IMR-90 (cell line): ENCODE data around the gene CKAP5. TPM values are rescaled to one million over a fixed set of nuclear protein-coding genes. Genes with fewer than 3 reads are reported as not detected.

Experiments used
- ATAC-seq: fragments of 200-7000 bp; cut with Tn5 transposase; 2 replicates; pipeline ENCODE4 v1.9.1; 2020; ENCODE audit warnings: low read depth, mild to moderate bottlenecking, moderate library complexity
- BruUV-seq: library from RNA; stranded (reverse); fragments of 400-500 nt; replicated peaks from 2 replicates; lab custom pipeline; 2021; lab: Mats Ljungman, UMichigan
- CTCF ChIA-PET: fragments of 300-600 bp; formaldehyde crosslinking; extraction: SDS; loops from one replicate; lab custom pipeline; 2021; ENCODE audit warnings: antibody characterized with exemption; lab: Yijun Ruan, JAX
- POLR2A ChIA-PET: fragments of 300-600 bp; sonication (Branson Sonifier 250); formaldehyde crosslinking; loops from one replicate; lab custom pipeline; 2022; ENCODE audit warnings: antibody characterized with exemption; ENCODE audit not compliant: unreplicated experiment; lab: Charles Lee
- DNase-seq: peaks from one replicate; pipeline ENCODE4 v3.0.0; 2013
- H2AFZ ChIP-seq: replicated peaks from 2 replicates; pipeline ENCODE3; 2013; ENCODE audit warnings: low read length, mild to moderate bottlenecking; ENCODE audit not compliant: poor library complexity
- H2AK5ac ChIP-seq: 2 replicates; pipeline ENCODE4 v1.6.1; 2013; ENCODE audit warnings: low read depth, low read length, inconsistent platforms
- H2AK9ac ChIP-seq: replicated peaks from 2 replicates; pipeline ENCODE3; 2013; ENCODE audit warnings: mild to moderate bottlenecking, low read depth, low read length, moderate library complexity; ENCODE audit not compliant: poor library complexity
- H2BK120ac ChIP-seq: 2 replicates; pipeline ENCODE4 v1.6.1; 2013; ENCODE audit warnings: low read depth, low read length, inconsistent platforms
- H2BK15ac ChIP-seq: 3 replicates; pipeline ENCODE4 v1.6.1; 2013; ENCODE audit warnings: low read depth, low read length, inconsistent platforms
- H2BK20ac ChIP-seq: 2 replicates; pipeline ENCODE4 v1.6.1; 2013; ENCODE audit warnings: low read depth, mild to moderate bottlenecking, inconsistent platforms, low read length, moderate library complexity
- H2BK5ac ChIP-seq: 2 replicates; pipeline ENCODE4 v1.6.1; 2013; ENCODE audit warnings: mild to moderate bottlenecking, low read depth, low read length, inconsistent platforms; ENCODE audit not compliant: poor library complexity, severe bottlenecking
- H3K14ac ChIP-seq: replicated peaks from 2 replicates; pipeline ENCODE4 v1.6.1; 2013; ENCODE audit warnings: low read depth, low read length, inconsistent platforms
- H3K18ac ChIP-seq: 2 replicates; pipeline ENCODE4 v1.6.1; 2013; ENCODE audit warnings: low read depth, low read length, control low read depth
- H3K23ac ChIP-seq: 2 replicates; pipeline ENCODE4 v1.6.1; 2013; ENCODE audit warnings: low read depth, low read length, inconsistent platforms
- H3K27ac ChIP-seq: 2 replicates; pipeline ENCODE4 v1.5.1; 2013; ENCODE audit warnings: mild to moderate bottlenecking, control low read depth, low read length; ENCODE audit not compliant: insufficient read depth
- H3K27me3 ChIP-seq: 2 replicates; pipeline ENCODE4 v1.6.1; 2013; ENCODE audit warnings: low read length; ENCODE audit not compliant: control insufficient read depth, insufficient read depth
- H3K36me3 ChIP-seq: 2 replicates; pipeline ENCODE4 v1.6.1; 2013; ENCODE audit warnings: low read length, mixed read lengths; ENCODE audit not compliant: control insufficient read depth, insufficient read depth
- H3K4ac ChIP-seq: 2 replicates; pipeline ENCODE4 v1.6.1; 2013; ENCODE audit warnings: low read depth, low read length, inconsistent platforms
- H3K4me1 ChIP-seq: 2 replicates; pipeline ENCODE4 v1.6.1; 2013; ENCODE audit warnings: low read length, mixed read lengths; ENCODE audit not compliant: control insufficient read depth, insufficient read depth
- H3K4me2 ChIP-seq: 2 replicates; pipeline ENCODE4 v1.6.1; 2013; ENCODE audit warnings: low read depth, mild to moderate bottlenecking, control low read depth, low read length, moderate library complexity
- H3K4me3 ChIP-seq: 2 replicates; pipeline ENCODE4 v1.5.1; 2013; ENCODE audit warnings: low read depth, mild to moderate bottlenecking, control low read depth, low read length, moderate library complexity; ENCODE audit not compliant: insufficient read depth
- H3K56ac ChIP-seq: 2 replicates; pipeline ENCODE4 v1.6.1; 2013; ENCODE audit warnings: low read length, inconsistent platforms; ENCODE audit not compliant: insufficient read depth; ENCODE audit errors: extremely low read depth
- H3K79me1 ChIP-seq, 2 experiments: 2 replicates each; pipeline ENCODE4 v1.6.1; 2013; ENCODE audit warnings: low read length in 2 of 2, inconsistent platforms in 1 of 2, low read depth in 1 of 2
- H3K9ac ChIP-seq: 2 replicates; pipeline ENCODE4 v1.6.1; 2013; ENCODE audit warnings: low read depth, low read length, control low read depth
- H3K9me1 ChIP-seq: 2 replicates; pipeline ENCODE4 v1.6.1; 2013; ENCODE audit warnings: low read length, inconsistent platforms; ENCODE audit not compliant: insufficient read depth
- H3K9me3 ChIP-seq: 2 replicates; pipeline ENCODE4 v1.6.1; 2013; ENCODE audit warnings: low read length; ENCODE audit not compliant: control insufficient read depth, insufficient read depth
- H4K20me1 ChIP-seq: 2 replicates; pipeline ENCODE4 v1.6.1; 2013; ENCODE audit warnings: low read length, inconsistent platforms; ENCODE audit not compliant: insufficient read depth
- H4K5ac ChIP-seq: 2 replicates; pipeline ENCODE4 v1.6.1; 2013; ENCODE audit warnings: mild to moderate bottlenecking, low read depth, low read length, control low read depth
- H4K8ac ChIP-seq, 2 experiments: 2 replicates each; pipeline ENCODE4 v1.6.1; 2013; ENCODE audit warnings: low read depth in 2 of 2, low read length in 2 of 2, control low read depth in 1 of 2, inconsistent platforms in 1 of 2
- H4K91ac ChIP-seq: 2 replicates; pipeline ENCODE4 v1.6.1; 2013; ENCODE audit warnings: low read depth, low read length, inconsistent platforms; ENCODE audit not compliant: insufficient read depth
- BHLHE40 ChIP-seq: fragments of 150-350 bp; IDR thresholded peaks from 2 replicates; pipeline ENCODE4 v1.6.1; 2016; ENCODE audit warnings: mild to moderate bottlenecking, low read depth, low read length
- CEBPB ChIP-seq: IDR thresholded peaks from 2 replicates; pipeline ENCODE4 v1.6.1; 2012; ENCODE audit warnings: low read depth, low read length, improper control_type of control experiment
- CHD1 ChIP-seq: IDR thresholded peaks from 2 replicates; pipeline ENCODE4 v1.6.1; 2012; ENCODE audit warnings: low read depth, low read length, improper control_type of control experiment
- FOS ChIP-seq: fragments of 150-350 bp; IDR thresholded peaks from 2 replicates; pipeline ENCODE4 v1.6.1; 2016; ENCODE audit warnings: low read depth, low read length
- MAFK ChIP-seq: IDR thresholded peaks from 2 replicates; pipeline ENCODE4 v1.6.1; 2012; ENCODE audit warnings: low read depth, low read length, improper control_type of control experiment
- MAZ ChIP-seq: IDR thresholded peaks from 2 replicates; pipeline ENCODE4 v1.6.1; 2012; ENCODE audit warnings: low read depth, mild to moderate bottlenecking, low read length, improper control_type of control experiment, moderate library complexity, borderline replicate concordance
- MXI1 ChIP-seq: IDR thresholded peaks from 2 replicates; pipeline ENCODE4 v1.6.1; 2012; ENCODE audit warnings: low read depth, mild to moderate bottlenecking, low read length, moderate library complexity, borderline replicate concordance
- NFE2L2 ChIP-seq: fragments of 150-350 bp; IDR thresholded peaks from 2 replicates; pipeline ENCODE4 v1.6.1; 2016; ENCODE audit warnings: low read depth, mild to moderate bottlenecking, low read length
- POLR2A ChIP-seq: IDR thresholded peaks from 2 replicates; pipeline ENCODE4 v1.6.1; 2012; ENCODE audit warnings: mild to moderate bottlenecking, low read depth, low read length
- RAD21 ChIP-seq: IDR thresholded peaks from 2 replicates; pipeline ENCODE4 v1.6.1; 2012; ENCODE audit warnings: low read length, improper control_type of control experiment
- RCOR1 ChIP-seq: IDR thresholded peaks from 2 replicates; pipeline ENCODE4 v1.6.1; 2012; ENCODE audit warnings: mild to moderate bottlenecking, low read length, improper control_type of control experiment; ENCODE audit not compliant: insufficient replicate concordance
- RFX5 ChIP-seq: IDR thresholded peaks from 2 replicates; pipeline ENCODE4 v1.8.0; 2012; ENCODE audit warnings: low read depth, mild to moderate bottlenecking, low read length, moderate library complexity
- SMC3 ChIP-seq: fragments of 150-350 bp; IDR thresholded peaks from 2 replicates; pipeline ENCODE4 v1.6.1; 2016; ENCODE audit warnings: low read depth, mild to moderate bottlenecking, antibody characterized with exemption, low read length, moderate library complexity
- dilution Hi-C: fragments of 300-500 bp; cut with HindIII; formaldehyde crosslinking; loops from one replicate; pipeline ENCODE4 v1.14.3; 2018; ENCODE audit warnings: low sequenced_read_pairs; ENCODE audit not compliant: unreplicated experiment
- in situ Hi-C: fragments of 300-500 bp; cut with MboI; formaldehyde crosslinking; loops from 3 replicates; pipeline ENCODE4 v1.14.3; 2019; ENCODE audit warnings: low sequenced_read_pairs, inconsistent platforms, mixed read lengths
- intact Hi-C: fragments of 100-400 bp; cut with micrococcal nuclease; formaldehyde crosslinking; loops from 2 replicates; pipeline ENCODE4 v1.10.0; 2022
- polyA plus RNA-seq, 3 experiments: library from polyadenylated mRNA; depleted of rRNA; stranded (reverse); fragments of >200 nt; gene quantifications; 2 replicates each; pipeline ENCODE4 v1.2.3, GENCODE V29; 2012; ENCODE audit warnings: low replicate concordance in 1 of 3
- total RNA-seq: library from RNA; depleted of rRNA; stranded (reverse); fragments of >200 nt; gene quantifications from 2 replicates; pipeline ENCODE4 v1.2.3, GENCODE V29; 2012
- TF ChIP-seq, protein P1 (sequence below): fragments of 150-350 bp; IDR thresholded peaks from 2 replicates; pipeline ENCODE4 v1.6.1; 2017; ENCODE audit warnings: mild to moderate bottlenecking, antibody characterized with exemption, low read length, low read depth
- TF ChIP-seq, protein P2 (sequence below): fragments of 150-350 bp; IDR thresholded peaks from 2 replicates; pipeline ENCODE4 v1.6.1; 2016; ENCODE audit warnings: low read depth, mild to moderate bottlenecking, low read length, moderate library complexity, borderline replicate concordance
- TF ChIP-seq, protein P3 (sequence below): conservative IDR thresholded peaks from 2 replicates; pipeline ENCODE4 v1.5.1; 2012; ENCODE audit warnings: mild to moderate bottlenecking, low read depth, low read length, improper control_type of control experiment

Gene CKAP5
- total and polyA plus RNA-seq, 2 of the 4 experiments (the other 2 are of a cell fraction) = 59.5 to 79.2 TPM

DNA sequence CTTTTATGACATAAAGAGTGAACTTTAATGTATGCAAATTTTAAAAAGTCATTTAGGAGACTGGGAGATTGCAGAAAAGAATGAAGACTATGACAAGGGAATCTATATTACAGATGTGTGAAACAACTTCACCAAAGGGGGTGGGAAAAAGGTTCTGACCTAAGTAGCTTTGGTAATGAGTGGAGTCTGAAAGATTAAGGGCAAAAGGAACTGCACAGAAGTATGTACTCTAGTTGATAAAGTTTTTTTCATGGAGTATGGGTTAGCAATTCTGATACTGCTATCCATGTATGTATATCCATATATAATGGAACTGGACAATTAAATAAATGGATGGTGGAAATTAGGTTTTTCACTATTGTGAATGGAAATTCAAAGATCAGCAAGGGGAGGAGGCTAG lies 9.2 kb downstream of the CKAP5 start:
- dilution Hi-C loops = no loop called here

More for the DNA sequence above, 9.2 kb downstream of the CKAP5 start:
- Histone ChIP-seq H4K8ac (no peak overlapping the region), H3K27ac (no peak overlapping the region), H3K79me1 (peaks cover 0 to 63% of the 10 kb centered on the region in 2 experiments; a peak in 2 of 4 replicates), H2BK120ac (no peak overlapping the region), H3K9ac (no peak overlapping the region), H2BK15ac (no peak overlapping the region), H3K27me3 (no peaks in the 10 kb centered on the region), H2AK9ac (no peak overlapping the region), H3K4me2 (no peak overlapping the region), H2AFZ (no peak overlapping the region), H3K4ac (no peak overlapping the region), H4K5ac (no peak overlapping the region), H3K9me1 (peaks cover 3% of the 10 kb centered on the region; the same call in 1 of the 2 replicates), H3K36me3 (no peaks in the 10 kb centered on the region), H4K20me1 (peaks cover 31% of the 10 kb centered on the region), H3K4me1 (peaks cover 2% of the 10 kb centered on the region; the same call in 1 of the 2 replicates), H3K4me3 (no peak overlapping the region), H2AK5ac (no peak overlapping the region), H2BK20ac (no peak overlapping the region), H3K9me3 (no peaks in the 10 kb centered on the region), H3K14ac (no peak overlapping the region), H3K18ac (no peak overlapping the region), H2BK5ac (no peak overlapping the region), H3K23ac (no peak overlapping the region), H4K91ac (no peak overlapping the region), H3K56ac (no peak overlapping the region)
- in situ Hi-C loops = no loop called here
- CTCF ChIA-PET = no interaction called here
- POLR2A ChIA-PET = no interaction called here
- no peak for DNase-seq
- BruUV-seq = no TSS peak
- TF ChIP-seq MAZ (no peak), CHD1 (no peak), BHLHE40 (no peak), RAD21 (no peak), MXI1 (no peak), RFX5 (no peak), NFE2L2 (no peak), POLR2A (no peak), SMC3 (no peak), CEBPB (no peak), FOS (no peak), MAFK (no peak), RCOR1 (no peak)
- TF ChIP-seq, protein P1, sequence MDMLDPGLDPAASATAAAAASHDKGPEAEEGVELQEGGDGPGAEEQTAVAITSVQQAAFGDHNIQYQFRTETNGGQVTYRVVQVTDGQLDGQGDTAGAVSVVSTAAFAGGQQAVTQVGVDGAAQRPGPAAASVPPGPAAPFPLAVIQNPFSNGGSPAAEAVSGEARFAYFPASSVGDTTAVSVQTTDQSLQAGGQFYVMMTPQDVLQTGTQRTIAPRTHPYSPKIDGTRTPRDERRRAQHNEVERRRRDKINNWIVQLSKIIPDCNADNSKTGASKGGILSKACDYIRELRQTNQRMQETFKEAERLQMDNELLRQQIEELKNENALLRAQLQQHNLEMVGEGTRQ = no peak
- TF ChIP-seq, protein P2, sequence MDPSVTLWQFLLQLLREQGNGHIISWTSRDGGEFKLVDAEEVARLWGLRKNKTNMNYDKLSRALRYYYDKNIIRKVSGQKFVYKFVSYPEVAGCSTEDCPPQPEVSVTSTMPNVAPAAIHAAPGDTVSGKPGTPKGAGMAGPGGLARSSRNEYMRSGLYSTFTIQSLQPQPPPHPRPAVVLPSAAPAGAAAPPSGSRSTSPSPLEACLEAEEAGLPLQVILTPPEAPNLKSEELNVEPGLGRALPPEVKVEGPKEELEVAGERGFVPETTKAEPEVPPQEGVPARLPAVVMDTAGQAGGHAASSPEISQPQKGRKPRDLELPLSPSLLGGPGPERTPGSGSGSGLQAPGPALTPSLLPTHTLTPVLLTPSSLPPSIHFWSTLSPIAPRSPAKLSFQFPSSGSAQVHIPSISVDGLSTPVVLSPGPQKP = no peak
- TF ChIP-seq, protein P3, sequence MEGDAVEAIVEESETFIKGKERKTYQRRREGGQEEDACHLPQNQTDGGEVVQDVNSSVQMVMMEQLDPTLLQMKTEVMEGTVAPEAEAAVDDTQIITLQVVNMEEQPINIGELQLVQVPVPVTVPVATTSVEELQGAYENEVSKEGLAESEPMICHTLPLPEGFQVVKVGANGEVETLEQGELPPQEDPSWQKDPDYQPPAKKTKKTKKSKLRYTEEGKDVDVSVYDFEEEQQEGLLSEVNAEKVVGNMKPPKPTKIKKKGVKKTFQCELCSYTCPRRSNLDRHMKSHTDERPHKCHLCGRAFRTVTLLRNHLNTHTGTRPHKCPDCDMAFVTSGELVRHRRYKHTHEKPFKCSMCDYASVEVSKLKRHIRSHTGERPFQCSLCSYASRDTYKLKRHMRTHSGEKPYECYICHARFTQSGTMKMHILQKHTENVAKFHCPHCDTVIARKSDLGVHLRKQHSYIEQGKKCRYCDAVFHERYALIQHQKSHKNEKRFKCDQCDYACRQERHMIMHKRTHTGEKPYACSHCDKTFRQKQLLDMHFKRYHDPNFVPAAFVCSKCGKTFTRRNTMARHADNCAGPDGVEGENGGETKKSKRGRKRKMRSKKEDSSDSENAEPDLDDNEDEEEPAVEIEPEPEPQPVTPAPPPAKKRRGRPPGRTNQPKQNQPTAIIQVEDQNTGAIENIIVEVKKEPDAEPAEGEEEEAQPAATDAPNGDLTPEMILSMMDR = no peak
- no peak for ATAC-seq
- intact Hi-C loops = no loop called here
